Parathyroid adenoma (tissue), 2 donors: ENCODE data around the gene SYT15.
"Not testable (repeated sequence)": the region's sequence is repeated elsewhere in the genome, so short reads cannot be mapped to it uniquely, and the experiment has no call there.

ENCODE experiments used
- H2AFZ ChIP-seq: fragments of 300-600 bp; sonication (generic); one replicate; pipeline ENCODE4 v1.7.0; 2017; ENCODE audit warnings: antibody characterized with exemption, mild to moderate bottlenecking
- H3K27ac ChIP-seq: fragments of 300-600 bp; sonication (generic); one replicate; pipeline ENCODE4 v1.7.0; 2017
- H3K27me3 ChIP-seq: fragments of 300-600 bp; sonication (generic); one replicate; pipeline ENCODE4 v1.7.0; 2017; ENCODE audit warnings: low read length; ENCODE audit not compliant: control insufficient read depth, insufficient read depth
- H3K36me3 ChIP-seq: fragments of 300-600 bp; sonication (generic); one replicate; pipeline ENCODE4 v1.7.0; 2017; ENCODE audit warnings: low read length; ENCODE audit not compliant: control insufficient read depth, insufficient read depth
- H3K4me1 ChIP-seq: fragments of 300-600 bp; sonication (generic); one replicate; pipeline ENCODE4 v1.7.0; 2017; ENCODE audit warnings: control low read depth
- H3K4me2 ChIP-seq: fragments of 300-600 bp; sonication (generic); one replicate; pipeline ENCODE4 v1.7.0; 2017; ENCODE audit warnings: low read length
- H3K4me3 ChIP-seq: fragments of 300-600 bp; sonication (generic); one replicate; pipeline ENCODE4 v1.7.0; 2017; ENCODE audit warnings: low read depth, low read length
- H3K79me2 ChIP-seq: fragments of 300-600 bp; sonication (generic); one replicate; pipeline ENCODE4 v1.7.0; 2017; ENCODE audit warnings: control low read depth
- H3K9ac ChIP-seq: fragments of 300-600 bp; sonication (generic); one replicate; pipeline ENCODE4 v1.7.0; 2017; ENCODE audit warnings: mild to moderate bottlenecking
- H3K9me3 ChIP-seq: fragments of 300-600 bp; sonication (generic); one replicate; pipeline ENCODE4 v1.7.0; 2017; ENCODE audit warnings: low read length; ENCODE audit not compliant: control insufficient read depth
- CTCF ChIP-seq: fragments of 300-600 bp; sonication (generic); IDR thresholded peaks from one replicate; pipeline ENCODE4 v1.7.0; 2017; ENCODE audit warnings: antibody characterized with exemption, mild to moderate bottlenecking
- donor health status: primary hyperparathyroidism.

SYT15 gene

GRCh38 chr10:46593307-46593706 lies 14.4 kb downstream of the SYT15 start:
- H2AFZ ChIP-seq: not testable (repeated sequence)

GRCh38 chr10:46594453-46595063 lies 15.6 kb downstream of the SYT15 start:
- H3K79me2 ChIP-seq, H3K4me1 ChIP-seq: not testable (repeated sequence)

More at GRCh38 chr10:46593307-46593706, 14.4 kb downstream of the SYT15 start:
- not testable (repeated sequence) for H3K27me3 ChIP-seq, H3K9me3 ChIP-seq, H3K4me3 ChIP-seq, H3K36me3 ChIP-seq, H3K4me1 ChIP-seq, H3K4me2 ChIP-seq, H3K27ac ChIP-seq, H3K79me2 ChIP-seq, H3K9ac ChIP-seq

GRCh38 chr10:46596570-46596969 lies 17.6 kb downstream of the SYT15 start:
- not testable (repeated sequence) for H3K4me3 ChIP-seq, H3K4me2 ChIP-seq, H3K9ac ChIP-seq

More at GRCh38 chr10:46594453-46595063, 15.6 kb downstream of the SYT15 start:
- not testable (repeated sequence) for H3K27ac ChIP-seq, H2AFZ ChIP-seq, H3K4me2 ChIP-seq, H3K9me3 ChIP-seq, H3K4me3 ChIP-seq, H3K36me3 ChIP-seq, H3K27me3 ChIP-seq, H3K9ac ChIP-seq

GRCh38 chr10:46597616-46598246 lies 18.8 kb downstream of the SYT15 start:
- Histone ChIP-seq H3K4me3 (peak overlapping the region; percentile 44), H3K4me2 (peak overlapping the region; percentile 51), H2AFZ (peak overlapping the region; percentile 80), H3K27ac (peak overlapping the region; percentile 63)
- H3K9me3 ChIP-seq, H3K36me3 ChIP-seq, H3K4me1 ChIP-seq, H3K27me3 ChIP-seq, H3K79me2 ChIP-seq, H3K9ac ChIP-seq: not testable (repeated sequence)
- peak; percentile 12 for TF ChIP-seq CTCF

More at GRCh38 chr10:46596570-46596969, 17.6 kb downstream of the SYT15 start:
- not testable (repeated sequence) for H3K79me2 ChIP-seq, H3K27me3 ChIP-seq, H2AFZ ChIP-seq, H3K9me3 ChIP-seq, H3K4me1 ChIP-seq, H3K27ac ChIP-seq, H3K36me3 ChIP-seq

- H3K79me2 ChIP-seq, H2AFZ ChIP-seq, H3K36me3 ChIP-seq, H3K4me2 ChIP-seq, H3K27ac ChIP-seq, H3K4me3 ChIP-seq, H3K9me3 ChIP-seq, H3K27me3 ChIP-seq, H3K9ac ChIP-seq, H3K4me1 ChIP-seq: not testable (repeated sequence)
Observed at GRCh38 chr10:46600516-46600915, 21.6 kb downstream of the SYT15 start.

GRCh38 chr10:46615540-46615939 lies 36.6 kb downstream of the SYT15 start:
- not testable (repeated sequence) for H3K27me3 ChIP-seq, H3K4me2 ChIP-seq, H3K4me3 ChIP-seq, H3K9me3 ChIP-seq, H2AFZ ChIP-seq, H3K9ac ChIP-seq, H3K79me2 ChIP-seq, H3K4me1 ChIP-seq, H3K27ac ChIP-seq, H3K36me3 ChIP-seq

GRCh38 chr10:46616227-46616626 lies 37.3 kb downstream of the SYT15 start:
- H3K79me2 ChIP-seq: not testable (repeated sequence)

GRCh38 chr10:46617134-46617533 lies 38.2 kb downstream of the SYT15 start:
- not testable (repeated sequence) for H3K4me3 ChIP-seq, H3K4me1 ChIP-seq, H3K27ac ChIP-seq, H3K9me3 ChIP-seq, H3K4me2 ChIP-seq, H3K27me3 ChIP-seq, H3K36me3 ChIP-seq, H3K79me2 ChIP-seq, H3K9ac ChIP-seq, H2AFZ ChIP-seq

More at GRCh38 chr10:46616227-46616626, 37.3 kb downstream of the SYT15 start:
- not testable (repeated sequence) for H3K27me3 ChIP-seq, H3K4me3 ChIP-seq, H3K36me3 ChIP-seq, H3K27ac ChIP-seq, H3K4me2 ChIP-seq, H3K9ac ChIP-seq, H2AFZ ChIP-seq, H3K4me1 ChIP-seq, H3K9me3 ChIP-seq

GRCh38 chr10:46617913-46618312 lies 39.0 kb downstream of the SYT15 start:
- H3K79me2 ChIP-seq, H3K4me3 ChIP-seq, H3K9ac ChIP-seq, H3K27me3 ChIP-seq, H3K4me1 ChIP-seq, H3K27ac ChIP-seq, H3K9me3 ChIP-seq, H2AFZ ChIP-seq, H3K36me3 ChIP-seq, H3K4me2 ChIP-seq: not testable (repeated sequence)

- not testable (repeated sequence) for H3K4me1 ChIP-seq, H3K36me3 ChIP-seq, H3K9ac ChIP-seq, H3K79me2 ChIP-seq, H3K4me2 ChIP-seq, H3K27ac ChIP-seq, H3K27me3 ChIP-seq, H3K4me3 ChIP-seq, H3K9me3 ChIP-seq, H2AFZ ChIP-seq
Observed at GRCh38 chr10:46623899-46624654, 45.1 kb downstream of the SYT15 start.
